Colonic mucosa (tissue), 4 donors: ENCODE measurements around the gene PCNX2. TPM values are rescaled to one million over a fixed set of nuclear protein-coding genes. Genes with fewer than 3 reads are reported as not detected.

Experiments
- DNase-seq: peaks from one replicate; pipeline ENCODE4 v3.0.0-alpha.2; 2020
- H3K27ac ChIP-seq: fragments of 200-600 bp; one replicate; pipeline ENCODE4 v1.8.0; 2021
- H3K27me3 ChIP-seq: fragments of 200-600 bp; one replicate; pipeline ENCODE4 v1.8.0; 2021
- H3K36me3 ChIP-seq: fragments of 200-600 bp; one replicate; pipeline ENCODE4 v1.8.0; 2021
- H3K4me1 ChIP-seq: fragments of 200-600 bp; one replicate; pipeline ENCODE4 v1.8.0; 2021; ENCODE audit warnings: mild to moderate bottlenecking
- H3K4me3 ChIP-seq: fragments of 200-600 bp; one replicate; pipeline ENCODE4 v1.8.0; 2021
- H3K9ac ChIP-seq, 2 donors: one replicate each; pipeline ENCODE4 v1.7.0; 2013; ENCODE audit warnings: control low read depth in 2 of 2, low read depth in 2 of 2, low read length in 2 of 2
- H3K9me3 ChIP-seq: fragments of 200-600 bp; one replicate; pipeline ENCODE4 v1.8.0; 2021
- intact Hi-C: fragments of 100-400 bp; cut with DNase I; formaldehyde crosslinking; loops from one replicate; pipeline ENCODE4 v1.14.1; 2022
- total RNA-seq, 2 donors: library from RNA; stranded (reverse); fragmentation: NEBNext Ultra II Directional in 1 of 2; extraction: Animal tissue kit (Norgen Biotek cat#: 25700) in 1 of 2; gene quantifications; one replicate each; pipeline ENCODE4 v1.2.1, GENCODE V29; 2021
- TF ChIP-seq, protein P1 (sequence below): fragments of 200-600 bp; IDR thresholded peaks from one replicate; pipeline ENCODE4 v1.8.0; 2022; ENCODE audit warnings: antibody characterized with exemption, mild to moderate bottlenecking
- donor health status: healthy.
- donor health status: DM: no; HTN: no; CAD: no.
- donor health status: DM: no; HTN: no; CAD: no.

PCNX2 gene
- total RNA-seq, 2 donors from 2014 or later, result 5.4 to 6.7 TPM

GRCh38 chr1:232996143-232996542, 299.4 kb downstream of the PCNX2 start:
- H3K27me3 ChIP-seq, result no peaks in the 10 kb centered on the region
- TF ChIP-seq, protein P1, sequence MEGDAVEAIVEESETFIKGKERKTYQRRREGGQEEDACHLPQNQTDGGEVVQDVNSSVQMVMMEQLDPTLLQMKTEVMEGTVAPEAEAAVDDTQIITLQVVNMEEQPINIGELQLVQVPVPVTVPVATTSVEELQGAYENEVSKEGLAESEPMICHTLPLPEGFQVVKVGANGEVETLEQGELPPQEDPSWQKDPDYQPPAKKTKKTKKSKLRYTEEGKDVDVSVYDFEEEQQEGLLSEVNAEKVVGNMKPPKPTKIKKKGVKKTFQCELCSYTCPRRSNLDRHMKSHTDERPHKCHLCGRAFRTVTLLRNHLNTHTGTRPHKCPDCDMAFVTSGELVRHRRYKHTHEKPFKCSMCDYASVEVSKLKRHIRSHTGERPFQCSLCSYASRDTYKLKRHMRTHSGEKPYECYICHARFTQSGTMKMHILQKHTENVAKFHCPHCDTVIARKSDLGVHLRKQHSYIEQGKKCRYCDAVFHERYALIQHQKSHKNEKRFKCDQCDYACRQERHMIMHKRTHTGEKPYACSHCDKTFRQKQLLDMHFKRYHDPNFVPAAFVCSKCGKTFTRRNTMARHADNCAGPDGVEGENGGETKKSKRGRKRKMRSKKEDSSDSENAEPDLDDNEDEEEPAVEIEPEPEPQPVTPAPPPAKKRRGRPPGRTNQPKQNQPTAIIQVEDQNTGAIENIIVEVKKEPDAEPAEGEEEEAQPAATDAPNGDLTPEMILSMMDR, result no peak
- intact Hi-C loops, result no loop called here

DNA sequence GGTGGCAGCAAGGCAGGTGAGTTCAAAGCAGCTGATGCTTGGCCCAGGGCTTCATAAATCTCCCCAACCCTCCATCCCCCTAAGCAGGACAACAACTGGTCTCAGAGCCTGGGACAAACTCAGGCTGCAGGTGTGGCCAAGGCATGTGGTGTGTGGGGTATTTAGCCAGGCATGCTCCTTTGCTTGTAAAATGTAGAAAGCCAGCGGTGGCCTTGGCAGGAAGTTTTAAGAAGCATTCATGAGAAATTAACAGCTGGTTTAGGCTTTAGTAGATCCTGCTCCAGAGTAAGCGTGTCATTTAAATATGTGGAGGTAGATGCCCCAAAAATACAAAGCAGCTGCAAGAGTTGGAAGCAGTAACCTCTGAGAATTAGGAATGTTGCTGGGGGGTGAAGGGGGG, 300.3 kb downstream of the PCNX2 start:
- intact Hi-C loops, result no loop called here
- H3K9ac ChIP-seq, result no peak overlapping the region
- no peaks in the 10 kb centered on the region for H3K9me3 ChIP-seq
- TF ChIP-seq, protein P1, result no peak
- no peak overlapping the region for H3K4me3 ChIP-seq
- no peaks in the 10 kb centered on the region for H3K36me3 ChIP-seq
- no peaks in the 10 kb centered on the region for H3K4me1 ChIP-seq
- no peaks in the 10 kb centered on the region for H3K27me3 ChIP-seq
- H3K27ac ChIP-seq, result no peak overlapping the region
- DNase-seq, result no peak

More at GRCh38 chr1:232996143-232996542, 299.4 kb downstream of the PCNX2 start:
- no peak for DNase-seq
- H3K9me3 ChIP-seq, result no peaks in the 10 kb centered on the region
- no peak overlapping the region for H3K9ac ChIP-seq
- H3K4me3 ChIP-seq, result no peak overlapping the region
- H3K36me3 ChIP-seq, result no peaks in the 10 kb centered on the region
- no peak overlapping the region for H3K27ac ChIP-seq
- no peaks in the 10 kb centered on the region for H3K4me1 ChIP-seq

GRCh38 chr1:232993555-232993954, 302.0 kb downstream of the PCNX2 start:
- no peaks in the 10 kb centered on the region for H3K36me3 ChIP-seq
- H3K4me1 ChIP-seq, result no peaks in the 10 kb centered on the region
- no peak overlapping the region for H3K4me3 ChIP-seq
- no peak overlapping the region for H3K27ac ChIP-seq
- no peak for DNase-seq
- intact Hi-C loops, result no loop called here
- no peak overlapping the region for H3K9ac ChIP-seq
- no peaks in the 10 kb centered on the region for H3K27me3 ChIP-seq
- TF ChIP-seq, protein P1, result no peak
- H3K9me3 ChIP-seq, result no peaks in the 10 kb centered on the region

GRCh38 chr1:232992227-232992626, 303.3 kb downstream of the PCNX2 start:
- no peaks in the 10 kb centered on the region for H3K36me3 ChIP-seq
- no peak overlapping the region for H3K9ac ChIP-seq
- H3K4me3 ChIP-seq, result no peak overlapping the region
- no peaks in the 10 kb centered on the region for H3K27me3 ChIP-seq
- TF ChIP-seq, protein P1, result no peak
- no peak for DNase-seq
- no peak overlapping the region for H3K27ac ChIP-seq
- no peaks in the 10 kb centered on the region for H3K9me3 ChIP-seq
- no peaks in the 10 kb centered on the region for H3K4me1 ChIP-seq
- intact Hi-C loops, result no loop called here

DNA sequence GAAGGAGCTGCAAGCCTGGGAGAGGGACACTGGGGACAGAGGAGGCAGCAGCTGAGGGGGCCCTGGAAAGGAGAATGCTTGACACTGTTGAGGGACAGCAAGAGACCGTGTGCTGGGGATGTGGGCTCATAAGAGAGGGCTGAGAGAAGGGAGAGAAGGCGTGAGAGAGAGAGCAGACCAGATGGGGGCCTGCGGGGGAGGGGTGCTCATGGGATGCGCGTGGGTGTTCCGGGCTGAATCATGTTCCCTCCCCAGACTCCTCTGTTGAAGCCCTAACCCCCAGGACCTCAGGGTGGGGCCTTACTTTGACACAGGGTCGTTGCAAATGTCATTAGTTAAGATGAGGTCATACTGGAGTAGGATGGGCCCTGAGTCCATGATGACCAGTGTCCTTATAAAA, 304.3 kb downstream of the PCNX2 start:
- no peaks in the 10 kb centered on the region for H3K9me3 ChIP-seq
- no peaks in the 10 kb centered on the region for H3K36me3 ChIP-seq
- no peak for DNase-seq
- no peak overlapping the region for H3K4me3 ChIP-seq
- intact Hi-C loops, result no loop called here
- TF ChIP-seq, protein P1, result no peak
- H3K27me3 ChIP-seq, result no peaks in the 10 kb centered on the region
- no peak overlapping the region for H3K9ac ChIP-seq
- H3K27ac ChIP-seq, result no peak overlapping the region
- no peaks in the 10 kb centered on the region for H3K4me1 ChIP-seq
